ENCODE measurements around the gene NPTX2. TPM values are rescaled to one million over a fixed set of nuclear protein-coding genes. Genes with fewer than 3 reads are reported as not detected.
"Not testable (repeated sequence)": the region's sequence is repeated elsewhere in the genome, so short reads cannot be mapped to it uniquely, and the experiment has no call there.

Gene NPTX2, protein sequence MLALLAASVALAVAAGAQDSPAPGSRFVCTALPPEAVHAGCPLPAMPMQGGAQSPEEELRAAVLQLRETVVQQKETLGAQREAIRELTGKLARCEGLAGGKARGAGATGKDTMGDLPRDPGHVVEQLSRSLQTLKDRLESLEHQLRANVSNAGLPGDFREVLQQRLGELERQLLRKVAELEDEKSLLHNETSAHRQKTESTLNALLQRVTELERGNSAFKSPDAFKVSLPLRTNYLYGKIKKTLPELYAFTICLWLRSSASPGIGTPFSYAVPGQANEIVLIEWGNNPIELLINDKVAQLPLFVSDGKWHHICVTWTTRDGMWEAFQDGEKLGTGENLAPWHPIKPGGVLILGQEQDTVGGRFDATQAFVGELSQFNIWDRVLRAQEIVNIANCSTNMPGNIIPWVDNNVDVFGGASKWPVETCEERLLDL
- total RNA-seq, result 0.38 TPM

DNA sequence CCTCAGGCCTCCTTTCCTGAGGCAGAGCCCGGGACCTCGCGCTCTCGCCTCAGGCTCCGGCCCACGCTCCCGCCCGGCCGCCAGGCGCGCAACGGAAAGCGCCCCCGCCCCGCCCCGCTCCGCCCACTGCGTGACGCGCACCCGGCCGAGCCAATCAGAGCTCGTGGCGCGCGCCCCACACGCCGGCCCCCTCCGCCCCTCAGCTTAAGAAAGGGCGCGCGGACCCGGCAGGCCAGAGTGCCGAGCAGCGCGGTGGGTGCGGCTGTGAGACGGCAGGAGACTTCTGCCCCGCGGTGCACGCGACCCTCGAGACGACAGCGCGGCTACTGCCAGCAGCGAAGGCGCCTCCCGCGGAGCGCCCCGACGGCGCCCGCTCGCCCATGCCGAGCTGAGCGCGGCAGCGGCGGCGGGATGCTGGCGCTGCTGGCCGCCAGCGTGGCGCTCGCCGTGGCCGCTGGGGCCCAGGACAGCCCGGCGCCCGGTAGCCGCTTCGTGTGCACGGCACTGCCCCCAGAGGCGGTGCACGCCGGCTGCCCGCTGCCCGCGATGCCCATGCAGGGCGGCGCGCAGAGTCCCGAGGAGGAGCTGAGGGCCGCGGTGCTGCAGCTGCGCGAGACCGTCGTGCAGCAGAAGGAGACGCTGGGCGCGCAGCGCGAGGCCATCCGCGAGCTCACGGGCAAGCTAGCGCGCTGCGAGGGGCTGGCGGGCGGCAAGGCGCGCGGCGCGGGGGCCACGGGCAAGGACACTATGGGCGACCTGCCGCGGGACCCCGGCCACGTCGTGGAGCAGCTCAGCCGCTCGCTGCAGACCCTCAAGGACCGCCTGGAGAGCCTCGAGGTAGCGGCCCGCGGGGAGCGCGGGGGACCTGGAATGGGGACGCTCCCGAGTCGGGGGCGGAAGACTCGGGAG lies at the start of gene NPTX2:
Gene NPTX2, plus strand, starts transcription at position 235 of the 909 bp plus-strand sequence. Its CDS starts 177 bp downstream, at position 412.
- DNase-seq (ENCODE audit: low spot score) (no peak), ATAC-seq (peak; percentile 69)

DNA sequence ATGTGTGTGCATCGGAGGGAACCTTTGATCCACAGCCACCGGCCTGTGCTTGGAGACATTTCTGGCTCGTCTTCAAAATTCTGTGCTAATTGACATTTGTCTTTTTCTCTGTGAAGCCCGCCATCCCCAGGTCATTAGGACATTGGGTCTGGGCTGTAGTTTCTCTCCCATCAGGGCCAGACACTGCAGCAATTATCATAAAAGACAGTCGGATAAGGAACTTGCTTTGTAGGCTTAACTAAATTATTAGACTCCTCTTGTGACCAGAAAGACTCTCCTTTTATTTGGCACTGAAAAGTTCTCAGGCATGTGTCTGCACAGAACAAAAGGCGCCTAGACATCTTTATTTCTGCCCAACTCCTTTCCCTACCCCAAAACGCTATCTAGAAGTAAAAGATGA lies 49.1 kb upstream of the NPTX2 start:
- DNase-seq (ENCODE audit: low spot score) (no peak), ATAC-seq (no peak)

DNA sequence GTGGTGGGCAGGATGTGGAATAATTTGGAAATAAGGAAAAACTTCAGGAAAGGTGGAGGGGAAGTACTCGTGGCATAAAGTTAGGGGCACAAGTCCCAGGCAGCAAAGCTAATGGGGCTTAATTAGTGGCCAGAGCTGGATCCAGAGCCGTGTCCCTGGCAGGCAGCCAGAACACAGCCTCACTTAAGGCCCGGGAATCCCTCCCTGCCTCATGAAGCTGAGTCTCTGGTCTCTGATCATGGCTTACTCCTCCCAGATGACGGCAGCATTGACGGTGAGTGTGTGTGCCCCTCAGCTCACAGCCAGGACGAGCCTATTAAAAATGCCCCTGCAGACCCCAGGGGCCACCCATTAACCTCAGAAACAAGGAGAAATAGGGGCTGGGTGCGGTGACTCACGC lies 48.2 kb upstream of the NPTX2 start:
- ATAC-seq, result no peak
- DNase-seq (ENCODE audit: low spot score), result no peak

DNA sequence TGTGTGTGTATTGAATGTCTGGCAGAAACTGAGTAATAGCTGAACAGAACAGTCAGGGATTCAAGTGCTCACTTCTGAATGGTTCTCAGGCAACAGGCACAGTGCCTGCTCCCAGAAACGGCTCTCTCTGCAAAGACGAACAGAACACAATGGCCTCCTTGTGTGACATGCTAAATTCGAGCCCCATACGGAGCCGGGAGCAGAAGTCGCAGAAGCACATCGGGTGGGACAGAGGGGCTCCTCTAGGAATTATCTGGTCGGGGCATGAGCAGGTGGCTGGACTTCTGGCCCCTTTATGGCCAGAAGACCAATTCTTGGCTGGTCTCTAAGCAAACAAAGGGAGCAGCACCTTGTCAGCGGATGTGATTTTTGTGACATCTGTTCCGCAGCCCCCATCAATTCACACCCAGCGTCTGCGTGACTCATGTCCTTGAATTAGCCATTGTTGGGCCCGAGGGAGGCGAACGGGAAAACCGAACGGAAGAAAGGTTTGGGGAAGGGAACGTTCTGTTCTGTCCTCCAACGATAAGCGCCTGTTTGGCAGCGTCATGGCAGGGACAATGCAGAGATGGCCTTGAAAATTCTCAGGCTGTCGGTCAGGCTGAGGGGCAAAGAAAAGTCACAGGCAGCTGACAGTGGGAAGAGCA lies 47.3 kb upstream of the NPTX2 start:
- DNase-seq (ENCODE audit: low spot score) (no peak), ATAC-seq (no peak)

DNA sequence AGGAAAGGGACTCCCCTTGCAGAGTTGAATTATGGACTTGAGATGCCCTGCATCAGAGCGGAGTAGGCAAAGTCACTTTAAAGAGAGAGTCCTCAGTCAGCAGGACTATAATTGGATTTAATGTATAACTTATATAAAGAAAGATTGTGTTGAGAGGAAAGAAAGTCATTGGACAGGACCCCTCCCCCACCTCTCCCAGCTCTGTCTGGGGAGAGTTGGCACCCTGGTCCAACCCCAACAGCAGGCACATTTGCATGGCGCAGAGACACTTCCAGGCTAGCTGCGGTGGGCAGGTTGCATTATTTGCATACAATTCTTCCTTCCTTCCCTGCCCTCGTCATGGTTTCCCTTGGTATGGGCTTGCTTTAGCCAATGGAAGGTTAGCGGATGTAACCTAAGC lies 46.1 kb upstream of the NPTX2 start:
- DNase-seq (ENCODE audit: low spot score) (no peak), ATAC-seq (no peak)

DNA sequence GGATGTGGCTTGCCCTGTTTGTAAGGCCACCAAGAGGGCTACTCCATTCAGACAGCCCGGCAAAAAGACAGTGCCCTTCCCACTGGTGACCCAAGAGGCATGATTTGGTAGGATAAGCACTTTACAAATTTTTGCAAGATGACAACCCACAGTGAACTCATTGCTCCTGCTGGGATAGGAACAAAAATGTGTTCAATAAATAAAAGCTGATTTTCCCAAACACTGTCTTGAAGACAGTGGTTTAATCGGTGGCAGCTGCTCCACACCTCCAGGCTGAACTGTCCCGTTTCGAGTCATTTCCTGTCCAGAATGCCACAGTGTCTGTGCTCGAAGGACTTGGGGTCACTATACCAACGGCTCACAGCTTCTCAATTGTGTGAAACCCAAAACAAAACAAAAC lies 45.1 kb upstream of the NPTX2 start:
- DNase-seq (ENCODE audit: low spot score) (no peak), ATAC-seq (no peak)

DNA sequence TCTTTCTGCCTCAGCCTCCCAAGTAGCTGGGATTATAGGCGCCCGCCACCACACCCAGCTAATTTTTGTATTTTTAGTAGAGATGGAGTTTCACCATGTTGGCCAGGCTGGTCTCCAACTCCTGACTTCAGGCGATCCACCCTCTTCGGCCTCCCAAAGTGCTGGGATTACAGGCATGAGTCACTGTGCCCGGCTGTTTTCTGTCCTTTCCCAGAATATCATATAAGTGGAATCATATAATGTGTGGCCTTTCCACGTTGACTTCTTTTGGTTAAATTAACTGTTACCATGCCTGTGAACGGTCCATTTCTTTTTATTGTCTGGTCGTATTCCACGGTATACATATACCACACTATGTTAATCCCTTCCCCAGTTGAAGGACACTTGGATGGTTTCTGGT lies 44.4 kb upstream of the NPTX2 start:
- not testable (repeated sequence) for ATAC-seq; DNase-seq (ENCODE audit: low spot score)

DNA sequence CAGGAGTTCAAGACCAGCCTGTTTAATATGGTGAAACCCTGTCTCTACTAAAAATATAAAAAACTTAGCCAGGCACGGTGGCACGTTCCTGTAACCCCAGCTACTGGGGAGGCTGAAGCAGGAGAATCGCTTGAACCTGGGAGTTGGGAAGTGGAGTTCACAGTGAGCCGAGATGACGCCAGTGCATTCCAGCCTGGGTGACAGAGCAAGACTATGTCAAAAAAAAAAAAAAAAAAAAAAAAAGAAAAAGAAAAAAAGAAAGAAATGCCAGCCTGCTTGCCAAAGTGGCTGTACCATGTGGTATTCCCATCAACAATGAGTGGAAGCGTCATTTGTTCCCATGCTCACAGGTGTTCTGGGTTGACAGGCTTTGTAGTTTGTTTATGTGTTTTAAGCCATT lies 43.3 kb upstream of the NPTX2 start:
- DNase-seq (ENCODE audit: low spot score), result no peak
- no peak for ATAC-seq

DNA sequence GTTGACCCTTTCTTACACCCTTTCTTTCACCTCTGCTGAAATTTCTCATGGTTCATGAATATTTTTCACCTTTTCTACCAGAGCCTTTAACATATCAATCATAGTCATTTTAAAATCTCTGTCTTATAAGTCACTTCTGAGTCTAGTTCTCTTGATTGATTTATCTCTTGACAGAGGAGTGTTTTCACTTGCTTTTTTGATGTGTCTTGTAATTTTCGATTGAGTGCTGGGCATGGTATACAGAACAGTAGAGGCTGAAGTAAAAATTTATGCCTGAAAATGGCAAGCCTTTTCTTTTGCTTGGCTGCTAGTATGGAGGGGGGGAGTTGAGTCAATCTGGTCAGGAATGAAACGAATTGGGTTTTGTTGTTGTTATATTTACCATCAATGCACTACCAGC lies 41.2 kb upstream of the NPTX2 start:
- DNase-seq (ENCODE audit: low spot score) (no peak), ATAC-seq (no peak)

DNA sequence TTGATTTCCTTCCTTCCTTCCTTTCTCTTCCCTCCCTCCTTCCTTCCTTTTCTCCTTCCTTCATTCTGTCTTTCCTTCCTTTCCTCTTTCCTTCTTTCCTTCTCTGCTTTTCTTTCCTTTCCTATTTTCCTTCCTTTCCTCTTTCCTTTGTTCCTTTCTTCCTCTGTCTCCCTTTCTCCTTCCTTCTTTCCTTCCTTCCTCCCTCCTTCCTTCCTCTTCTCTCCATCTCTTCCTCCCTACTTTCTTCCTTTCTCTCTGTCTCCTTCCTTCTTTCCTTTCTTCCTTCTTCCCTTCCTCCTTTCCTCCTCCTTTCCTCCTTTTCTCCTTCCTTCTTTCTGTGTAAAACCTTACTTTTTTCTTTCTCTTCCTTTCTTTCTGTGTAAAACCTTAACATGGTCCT lies 32.3 kb upstream of the NPTX2 start:
- DNase-seq (ENCODE audit: low spot score) (no peak), ATAC-seq (no peak)

DNA sequence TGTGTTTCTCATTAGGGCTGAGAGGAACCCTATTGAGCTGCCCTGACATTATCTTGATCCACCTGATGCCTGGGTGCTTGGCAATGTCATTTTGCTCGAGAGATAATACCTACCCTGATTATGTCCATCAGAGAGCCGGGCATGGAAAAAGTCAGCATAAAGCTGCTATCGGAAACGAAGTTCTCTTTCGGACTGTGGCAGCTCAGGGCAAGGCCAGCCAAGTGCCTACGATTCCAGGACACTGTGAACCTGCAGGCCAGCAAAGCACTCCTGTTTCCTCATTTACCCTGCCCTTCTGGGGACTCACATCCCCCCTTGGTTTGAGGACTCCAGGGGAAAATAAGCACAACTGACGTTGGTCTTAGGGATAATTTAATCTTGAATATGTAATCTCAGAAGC lies 25.2 kb upstream of the NPTX2 start:
- no peak for DNase-seq (ENCODE audit: low spot score)
- no peak for ATAC-seq

DNA sequence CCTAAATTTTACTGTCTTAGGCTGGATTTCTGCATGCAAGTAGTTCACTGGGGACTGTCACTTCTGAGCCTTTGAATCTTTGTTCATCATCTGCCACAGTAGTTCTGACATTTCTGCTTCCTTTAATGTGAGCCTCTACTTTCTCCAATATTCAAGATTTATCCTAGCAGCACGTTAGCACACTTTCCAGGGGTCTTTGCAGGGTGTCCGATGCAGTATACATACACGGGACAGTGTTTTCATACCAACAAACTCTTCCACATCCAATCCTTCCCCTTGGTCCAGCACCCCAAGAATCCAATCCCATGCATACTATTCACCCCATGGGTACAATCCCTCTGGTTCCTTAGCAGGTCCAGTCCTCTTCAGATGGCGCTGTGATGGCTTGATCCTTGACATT lies 22.7 kb upstream of the NPTX2 start:
- DNase-seq (ENCODE audit: low spot score) (no peak), ATAC-seq (no peak)

DNA sequence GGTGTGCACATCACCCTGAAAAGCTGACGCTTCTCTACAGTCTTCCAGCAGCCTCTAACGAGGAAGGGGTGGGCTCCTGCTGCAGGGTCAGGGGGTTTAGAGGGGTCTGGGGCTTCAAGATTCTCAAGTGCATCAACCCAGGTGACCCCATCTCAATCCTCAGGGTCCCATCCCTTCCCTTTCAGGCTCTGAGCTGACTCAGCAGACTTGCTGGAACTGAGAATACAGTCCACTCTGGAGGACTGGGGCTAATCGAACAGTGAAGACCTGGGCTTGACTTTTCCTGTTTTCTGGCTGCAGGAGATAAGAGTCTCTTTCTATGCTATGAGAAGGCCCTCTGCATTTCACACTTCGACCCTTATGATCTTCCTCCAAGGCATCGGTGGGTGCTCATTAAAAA lies 22.3 kb upstream of the NPTX2 start:
- ATAC-seq, result no peak
- DNase-seq (ENCODE audit: low spot score), result no peak

DNA sequence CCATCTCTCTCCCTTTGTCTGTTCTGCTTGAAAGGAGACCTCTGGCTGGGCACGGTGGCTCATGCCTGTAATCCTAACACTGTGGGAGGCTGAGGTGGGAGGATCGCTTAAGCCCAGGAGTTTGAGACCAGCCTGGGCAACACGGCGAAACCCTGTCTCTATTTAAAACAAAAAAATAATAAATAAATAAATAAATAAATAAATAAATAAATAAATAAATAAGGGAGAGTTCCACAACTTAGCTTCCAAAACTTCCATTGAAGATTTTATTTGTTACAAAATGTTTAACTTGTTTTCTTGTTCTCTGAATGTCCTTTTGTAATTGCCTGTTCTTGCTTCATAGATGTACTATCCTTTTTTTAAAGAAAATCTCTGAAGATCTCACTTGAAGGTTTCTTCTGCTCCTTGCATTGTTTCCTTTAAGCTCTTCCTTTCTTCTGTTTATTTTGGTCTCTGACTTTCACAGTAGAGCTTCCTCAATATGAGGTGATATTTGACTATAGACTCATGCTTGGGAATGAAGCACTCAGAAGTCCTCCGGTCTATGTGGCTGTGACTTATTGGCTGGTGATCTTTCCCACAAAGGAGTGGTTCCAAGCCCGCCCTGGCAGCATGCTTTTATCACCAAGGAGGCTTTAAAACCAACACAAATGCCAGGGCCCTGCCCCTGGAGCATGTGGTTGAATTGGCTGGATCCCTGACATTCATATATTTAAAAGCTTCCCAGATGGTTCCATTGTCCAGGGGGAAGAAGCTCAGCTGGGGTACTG lies 18.1 kb upstream of the NPTX2 start:
- DNase-seq (ENCODE audit: low spot score), result no peak
- ATAC-seq, result no peak

DNA sequence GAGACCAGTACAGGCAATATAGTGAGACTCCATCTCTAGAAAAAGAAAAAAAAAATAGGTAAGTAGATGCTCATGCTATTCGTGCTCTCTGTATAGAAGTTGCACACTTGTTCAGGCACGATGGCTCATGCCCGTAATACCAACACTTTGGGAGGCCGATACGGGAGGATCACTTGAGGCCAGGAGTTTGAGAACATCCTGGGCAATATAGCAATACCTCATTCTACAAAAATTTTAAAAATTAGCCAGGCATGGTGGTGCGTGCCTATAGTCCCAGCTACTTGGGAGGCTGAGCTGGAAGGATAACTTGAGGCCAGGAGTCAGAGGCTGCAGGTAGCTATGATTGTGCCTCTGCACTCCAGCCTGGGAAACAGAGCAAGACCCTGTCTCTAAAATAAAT lies 17.2 kb upstream of the NPTX2 start:
- DNase-seq (ENCODE audit: low spot score) (no peak), ATAC-seq (no peak)

DNA sequence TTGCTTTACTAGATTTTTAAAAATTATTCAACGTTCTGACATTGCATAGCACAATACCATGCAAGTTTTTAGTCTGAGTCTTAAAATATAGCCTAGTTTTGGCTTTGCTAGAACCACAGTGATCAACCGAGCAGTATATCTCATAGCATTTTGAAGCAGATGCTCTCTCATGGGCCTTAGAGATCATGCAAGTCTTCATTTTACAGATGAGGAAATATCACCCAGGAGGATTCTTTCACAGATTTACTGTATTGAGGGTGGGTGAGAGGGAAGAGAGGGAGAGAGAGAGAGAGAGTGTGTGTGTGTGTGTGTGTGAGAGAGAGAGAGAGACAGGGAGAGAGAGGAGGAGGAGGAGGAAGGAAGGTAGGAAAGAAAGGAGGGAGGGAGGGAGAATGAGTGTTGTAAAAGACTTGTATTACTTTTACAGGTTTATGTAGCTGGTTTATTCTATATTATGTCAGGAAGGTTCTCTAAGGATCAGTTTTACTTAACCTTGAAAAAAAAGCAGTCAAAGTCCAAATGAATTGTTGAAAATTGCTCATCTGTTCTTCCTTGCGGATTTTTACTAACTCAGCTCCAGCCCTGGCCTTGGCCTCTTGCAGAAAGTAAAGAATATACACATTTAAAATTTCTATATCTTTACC lies 14.2 kb upstream of the NPTX2 start:
- DNase-seq (ENCODE audit: low spot score) (no peak), ATAC-seq (no peak)

DNA sequence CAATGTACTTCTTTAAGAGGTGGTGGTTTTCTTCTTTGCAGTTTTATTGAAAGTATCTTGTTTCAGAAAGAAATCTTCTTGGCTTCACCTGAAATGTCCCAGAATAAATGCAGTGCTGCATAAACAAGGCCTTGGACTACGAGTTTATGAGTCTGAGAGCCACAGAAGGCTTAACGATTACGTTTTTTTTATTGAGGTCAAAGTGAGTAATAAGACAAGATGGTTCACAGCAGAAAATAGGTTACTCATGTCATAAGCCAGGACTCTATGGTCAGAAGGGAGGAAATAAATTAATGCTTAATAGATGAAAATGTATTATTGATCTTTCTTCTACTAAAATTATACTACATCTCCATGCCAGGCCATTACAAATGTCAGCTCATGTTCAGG lies 13.7 kb upstream of the NPTX2 start:
- ATAC-seq (no peak), DNase-seq (ENCODE audit: low spot score) (no peak)

DNA sequence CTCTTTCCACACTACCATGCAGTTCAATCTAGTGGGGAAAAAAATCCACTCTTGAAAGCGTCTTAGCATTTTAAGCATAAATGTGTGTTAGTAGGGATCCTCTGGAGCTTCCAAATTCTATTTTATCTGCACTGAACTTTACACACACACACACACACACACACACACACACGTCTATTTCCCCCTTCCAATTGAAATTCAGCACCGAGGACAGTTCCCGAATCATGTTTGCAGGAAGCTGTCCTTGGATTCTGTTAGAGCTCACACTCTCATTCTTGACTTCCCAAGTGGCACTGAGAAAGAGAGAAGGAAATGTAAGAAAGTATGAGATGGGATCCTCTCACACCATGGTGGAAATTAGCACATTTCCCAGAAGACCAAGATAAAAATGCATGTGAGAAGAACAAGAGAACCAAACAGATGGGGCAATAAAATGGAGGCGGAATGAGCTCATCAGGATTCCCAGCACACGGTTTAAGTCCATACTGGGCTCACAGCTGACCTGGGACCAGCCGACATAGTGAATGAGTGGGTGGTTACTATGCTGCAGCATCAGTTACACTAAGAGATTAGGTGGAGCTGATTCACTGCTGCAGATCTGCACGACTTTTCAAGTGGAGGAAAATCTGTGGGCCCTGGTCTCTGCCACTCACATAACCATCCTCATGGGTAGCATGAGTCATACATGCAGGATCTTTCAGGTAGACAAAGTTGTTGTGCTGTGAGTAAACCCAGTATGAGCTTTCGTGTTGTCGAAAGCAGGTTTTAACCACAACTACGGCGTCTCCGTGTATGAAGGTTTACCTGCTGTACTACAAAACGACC lies 3.3 kb upstream of the NPTX2 start:
- ATAC-seq, result no peak

DNA sequence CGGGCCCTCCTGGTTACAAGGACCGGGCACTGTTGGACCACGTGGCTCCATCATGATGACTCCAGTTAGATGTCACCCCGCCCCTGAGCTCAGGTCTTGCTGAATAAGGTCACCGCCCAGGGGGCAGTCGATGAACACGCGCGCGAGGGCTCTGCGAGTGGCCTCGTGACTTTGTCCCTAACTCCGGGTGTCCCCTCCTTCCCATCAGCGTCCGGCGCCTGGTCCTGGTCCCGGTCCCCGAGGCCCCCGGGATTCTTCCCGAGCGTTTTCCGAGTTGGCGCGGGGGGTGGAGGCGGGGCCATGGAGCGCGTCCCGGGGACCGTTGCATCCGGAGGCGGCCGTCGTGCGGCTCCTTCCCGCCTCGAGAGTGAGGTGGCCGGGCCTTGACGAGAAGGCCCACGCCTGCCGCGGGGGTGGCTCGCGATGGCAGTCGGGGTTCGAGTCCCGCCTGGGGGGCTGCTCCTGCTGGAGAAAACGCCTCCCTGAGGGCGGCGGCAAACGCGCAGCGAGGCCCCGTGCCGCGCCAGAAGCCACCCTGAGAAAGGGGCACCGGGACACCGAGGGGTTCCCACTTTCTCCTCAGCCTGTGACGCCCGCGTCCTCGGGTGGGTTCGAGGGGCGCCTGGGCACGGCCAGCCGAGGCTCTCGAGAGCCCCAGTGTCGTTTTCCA lies 569 bp upstream of the NPTX2 start:
- DNase-seq (ENCODE audit: low spot score) (no peak), ATAC-seq (no peak)

More for the DNA sequence above, 3.3 kb upstream of the NPTX2 start:
- no peak for DNase-seq (ENCODE audit: low spot score)
